Esophagus squamous epithelium (tissue), 4 donors: ENCODE measurements around the gene CCSER1.

Experiments
- POLR2A ChIP-seq, 4 donors: fragments of 450-650 bp; IDR thresholded peaks; one replicate each; pipeline ENCODE4 v1.6.1; 2017; ENCODE audit warnings: antibody characterized with exemption in 4 of 4, mild to moderate bottlenecking in 4 of 4, moderate library complexity in 3 of 4
- TF ChIP-seq, protein P1 (sequence below), 6 experiments: fragments of 450-650 bp in 4 of 6; fragments of 200-600 bp in 2 of 6; sonication (generic) in 2 of 6; IDR thresholded peaks; one replicate each; pipeline ENCODE4 v1.5.1; 2016 to 2019; ENCODE audit warnings: antibody characterized with exemption in 6 of 6, mild to moderate bottlenecking in 4 of 6, moderate library complexity in 4 of 6

DNA sequence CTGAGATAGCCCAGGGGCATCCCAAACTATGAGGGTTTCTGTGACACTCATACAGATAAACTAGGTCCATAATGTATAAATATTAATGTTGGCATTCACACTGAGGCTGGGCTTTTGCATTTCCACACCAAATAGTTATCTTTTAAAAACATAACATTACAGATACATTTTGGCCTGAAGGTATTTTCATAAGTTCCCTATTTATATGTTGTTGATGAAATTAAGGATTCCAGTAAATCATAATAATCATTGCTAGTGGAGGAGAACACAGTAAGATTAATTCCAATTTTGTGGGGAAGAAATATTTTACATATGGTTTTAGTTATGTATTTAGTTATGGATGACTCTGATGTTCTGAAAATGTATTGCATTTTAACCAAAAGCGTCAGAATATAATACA, 479.6 kb downstream of the CCSER1 start:
- TF ChIP-seq, protein P1, sequence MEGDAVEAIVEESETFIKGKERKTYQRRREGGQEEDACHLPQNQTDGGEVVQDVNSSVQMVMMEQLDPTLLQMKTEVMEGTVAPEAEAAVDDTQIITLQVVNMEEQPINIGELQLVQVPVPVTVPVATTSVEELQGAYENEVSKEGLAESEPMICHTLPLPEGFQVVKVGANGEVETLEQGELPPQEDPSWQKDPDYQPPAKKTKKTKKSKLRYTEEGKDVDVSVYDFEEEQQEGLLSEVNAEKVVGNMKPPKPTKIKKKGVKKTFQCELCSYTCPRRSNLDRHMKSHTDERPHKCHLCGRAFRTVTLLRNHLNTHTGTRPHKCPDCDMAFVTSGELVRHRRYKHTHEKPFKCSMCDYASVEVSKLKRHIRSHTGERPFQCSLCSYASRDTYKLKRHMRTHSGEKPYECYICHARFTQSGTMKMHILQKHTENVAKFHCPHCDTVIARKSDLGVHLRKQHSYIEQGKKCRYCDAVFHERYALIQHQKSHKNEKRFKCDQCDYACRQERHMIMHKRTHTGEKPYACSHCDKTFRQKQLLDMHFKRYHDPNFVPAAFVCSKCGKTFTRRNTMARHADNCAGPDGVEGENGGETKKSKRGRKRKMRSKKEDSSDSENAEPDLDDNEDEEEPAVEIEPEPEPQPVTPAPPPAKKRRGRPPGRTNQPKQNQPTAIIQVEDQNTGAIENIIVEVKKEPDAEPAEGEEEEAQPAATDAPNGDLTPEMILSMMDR (IDR thresholded peaks at IDR 0.05), result no peak
- TF ChIP-seq POLR2A (IDR thresholded peaks at IDR 0.05), result no peak
